ENCODE measurements around the gene BEST1.

GRCh38 chr11:61945191-61945590 is 5.0 kb upstream of the BEST1 start:
- no peak for TF ChIP-seq CTCF (conservative IDR thresholded peaks at IDR 0.05; ENCODE audit: low read depth, low read length)
- TF ChIP-seq EZH2 (IDR thresholded peaks at IDR 0.05; ENCODE audit: low read length, unreplicated experiment) = no peak
- TF ChIP-seq EZH2phosphoT487 (IDR thresholded peaks at IDR 0.05; ENCODE audit: borderline replicate concordance, low read length) = no peak

All from PC-3 (cell line).